SU-DHL-6 (cell line): Measurements from ENCODE around the gene PPL.

Experiments
- H2AFZ ChIP-seq: fragments of 200-600 bp; sonication (generic); 2 replicates; pipeline ENCODE4 v1.6.1; 2014; ENCODE audit warnings: low read depth, mild to moderate bottlenecking, moderate library complexity, mixed read lengths, antibody characterized with exemption, low read length; ENCODE audit not compliant: severe bottlenecking
- H3F3A ChIP-seq: fragments of 200-600 bp; shearing (Covaris generic); 2 replicates; pipeline ENCODE4 v1.6.0; 2016; ENCODE audit warnings: antibody characterized with exemption, mild to moderate bottlenecking; ENCODE audit not compliant: insufficient read depth
- H3K27ac ChIP-seq: fragments of 200-600 bp; sonication (generic); 2 replicates; pipeline ENCODE4 v1.5.1; 2016; ENCODE audit warnings: low read depth, mild to moderate bottlenecking, low read length, moderate library complexity, mixed read lengths
- H3K27me3 ChIP-seq: fragments of 200-600 bp; sonication (generic), shearing (Covaris generic); 2 replicates; pipeline ENCODE4 v1.6.0; 2014; ENCODE audit warnings: mild to moderate bottlenecking, low read length
- H3K36me3 ChIP-seq: fragments of 200-600 bp; sonication (generic); 2 replicates; pipeline ENCODE4 v1.6.1; 2014; ENCODE audit warnings: mild to moderate bottlenecking, low read length, mixed read lengths
- H3K4me2 ChIP-seq: fragments of 300-600, 200-600 bp; shearing (Covaris generic), sonication (generic); 2 replicates; pipeline ENCODE4 v1.6.0; 2014; ENCODE audit warnings: low read length, low read depth, mild to moderate bottlenecking; ENCODE audit not compliant: poor library complexity, severe bottlenecking
- H3K4me3 ChIP-seq: fragments of 200-600 bp; sonication (generic); 2 replicates; pipeline ENCODE4 v1.5.1; 2014; ENCODE audit warnings: antibody characterized with exemption, low read length, mild to moderate bottlenecking, mixed read lengths; ENCODE audit not compliant: insufficient read depth, poor library complexity, severe bottlenecking
- H3K79me2 ChIP-seq: fragments of 200-600 bp; sonication (generic); 2 replicates; pipeline ENCODE4 v1.6.1; 2014; ENCODE audit warnings: mild to moderate bottlenecking, low read length, moderate library complexity; ENCODE audit not compliant: insufficient read depth
- H3K9ac ChIP-seq: fragments of 200-600 bp; sonication (generic); 2 replicates; pipeline ENCODE4 v1.7.0; 2014; ENCODE audit warnings: mild to moderate bottlenecking, low read length
- H3K9me2 ChIP-seq: fragments of 200-600 bp; sonication (generic); replicated peaks from 2 replicates; pipeline ENCODE4 v1.6.1; 2014; ENCODE audit warnings: low read length; ENCODE audit not compliant: insufficient read depth
- H3K9me3 ChIP-seq: fragments of 200-600 bp; sonication (generic); 2 replicates; pipeline ENCODE4 v1.6.1; 2014; ENCODE audit warnings: low read length, mixed read lengths; ENCODE audit not compliant: insufficient read depth
- H4K20me1 ChIP-seq: fragments of 200-600 bp; sonication (generic); 2 replicates; pipeline ENCODE4 v1.6.1; 2014; ENCODE audit warnings: low read depth, mild to moderate bottlenecking, antibody characterized with exemption, low read length, moderate library complexity, mixed read lengths
- EZH2phosphoT487 ChIP-seq: fragments of 200-600 bp; sonication (generic), shearing (Covaris generic); conservative IDR thresholded peaks from 2 replicates; pipeline ENCODE4 v1.6.1; 2018; ENCODE audit warnings: mild to moderate bottlenecking, antibody characterized with exemption, low read length, moderate library complexity, mixed read lengths
- TF ChIP-seq, protein P1 (sequence below): fragments of 200-600 bp; sonication (generic); IDR thresholded peaks from one replicate; pipeline ENCODE4 v1.5.1; 2017; ENCODE audit warnings: antibody characterized with exemption, mild to moderate bottlenecking, low read length, moderate library complexity; ENCODE audit not compliant: insufficient read depth, poor library complexity, severe bottlenecking

The PPL gene

DNA sequence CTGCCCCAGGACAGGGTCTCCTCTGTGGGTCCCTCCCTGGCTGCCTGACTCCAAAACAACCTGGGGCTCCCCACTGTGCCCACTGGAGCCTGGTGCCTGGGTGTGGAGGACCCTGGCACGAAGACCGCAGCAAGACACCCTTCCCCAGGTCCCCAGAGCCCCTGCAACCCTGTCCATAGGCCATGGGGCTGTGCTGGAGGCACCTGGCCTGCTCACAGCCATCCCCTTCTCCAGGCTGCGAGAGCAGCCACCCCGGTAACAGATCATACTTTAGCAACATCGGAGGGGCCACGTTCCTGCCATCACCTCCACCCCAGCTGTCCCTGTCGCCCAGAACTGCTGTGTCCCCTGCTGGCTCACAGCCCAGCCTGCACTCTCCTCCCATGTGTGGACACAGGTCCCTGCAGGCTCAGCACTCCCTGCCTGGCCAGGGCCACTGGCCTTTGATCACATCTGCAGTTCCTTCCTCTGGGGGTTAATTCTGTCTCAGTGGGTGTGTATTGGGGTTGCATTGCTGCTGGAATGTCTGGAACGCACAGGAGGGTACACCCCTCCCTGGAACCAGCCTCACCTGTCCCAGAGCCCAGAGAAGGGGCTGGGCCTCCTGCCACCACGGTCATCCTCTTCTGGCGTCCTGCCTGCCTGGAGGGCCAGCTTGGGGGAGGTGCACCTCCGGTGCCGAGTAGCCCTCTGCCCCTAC is 12.2 kb downstream of the PPL start:
- TF ChIP-seq EZH2phosphoT487: no peak
- TF ChIP-seq, protein P1, sequence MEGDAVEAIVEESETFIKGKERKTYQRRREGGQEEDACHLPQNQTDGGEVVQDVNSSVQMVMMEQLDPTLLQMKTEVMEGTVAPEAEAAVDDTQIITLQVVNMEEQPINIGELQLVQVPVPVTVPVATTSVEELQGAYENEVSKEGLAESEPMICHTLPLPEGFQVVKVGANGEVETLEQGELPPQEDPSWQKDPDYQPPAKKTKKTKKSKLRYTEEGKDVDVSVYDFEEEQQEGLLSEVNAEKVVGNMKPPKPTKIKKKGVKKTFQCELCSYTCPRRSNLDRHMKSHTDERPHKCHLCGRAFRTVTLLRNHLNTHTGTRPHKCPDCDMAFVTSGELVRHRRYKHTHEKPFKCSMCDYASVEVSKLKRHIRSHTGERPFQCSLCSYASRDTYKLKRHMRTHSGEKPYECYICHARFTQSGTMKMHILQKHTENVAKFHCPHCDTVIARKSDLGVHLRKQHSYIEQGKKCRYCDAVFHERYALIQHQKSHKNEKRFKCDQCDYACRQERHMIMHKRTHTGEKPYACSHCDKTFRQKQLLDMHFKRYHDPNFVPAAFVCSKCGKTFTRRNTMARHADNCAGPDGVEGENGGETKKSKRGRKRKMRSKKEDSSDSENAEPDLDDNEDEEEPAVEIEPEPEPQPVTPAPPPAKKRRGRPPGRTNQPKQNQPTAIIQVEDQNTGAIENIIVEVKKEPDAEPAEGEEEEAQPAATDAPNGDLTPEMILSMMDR: no peak
- H3K36me3 ChIP-seq: no peaks in the 10 kb centered on the region
- no peaks in the 10 kb centered on the region for H3K79me2 ChIP-seq
- H2AFZ ChIP-seq: no peak overlapping the region
- no peak overlapping the region for H3K4me2 ChIP-seq
- no peak overlapping the region for H3K27ac ChIP-seq
- no peaks in the 10 kb centered on the region for H3F3A ChIP-seq
- H3K9me3 ChIP-seq: peaks cover 7% of the 10 kb centered on the region; the same call in 1 of the 2 replicates
- H3K9ac ChIP-seq: no peak overlapping the region
- no peak overlapping the region for H3K4me3 ChIP-seq
- H4K20me1 ChIP-seq: no peaks in the 10 kb centered on the region
- no peaks in the 10 kb centered on the region for H3K9me2 ChIP-seq
- H3K27me3 ChIP-seq: no peaks in the 10 kb centered on the region

DNA sequence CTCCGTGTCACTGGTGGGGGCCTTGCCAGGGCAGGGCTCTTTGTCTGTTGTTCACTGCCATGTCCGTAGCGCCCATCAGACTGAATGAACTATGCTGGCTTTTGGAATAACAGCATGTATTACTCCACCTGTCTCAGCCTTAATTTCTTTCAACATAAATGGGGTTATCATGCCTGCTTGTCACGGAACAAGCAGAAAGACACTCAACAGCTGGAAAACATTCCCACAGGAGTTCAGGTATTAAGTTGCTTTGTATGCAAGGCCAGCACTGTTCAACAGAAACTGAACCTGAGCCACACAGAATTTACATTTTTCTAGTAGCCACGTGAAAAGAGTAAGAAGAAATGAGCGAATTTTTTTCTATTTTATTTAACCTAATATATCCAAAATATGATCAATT is 13.1 kb downstream of the PPL start:
- Histone ChIP-seq H3K9me3 (peaks cover 7% of the 10 kb centered on the region; the same call in 1 of the 2 replicates), H3K4me3 (no peak overlapping the region), H3K9me2 (no peaks in the 10 kb centered on the region), H3K36me3 (no peaks in the 10 kb centered on the region), H3K79me2 (no peaks in the 10 kb centered on the region), H3F3A (no peaks in the 10 kb centered on the region), H2AFZ (no peak overlapping the region), H3K9ac (no peak overlapping the region), H3K27ac (no peak overlapping the region), H4K20me1 (no peaks in the 10 kb centered on the region), H3K4me2 (no peak overlapping the region), H3K27me3 (no peaks in the 10 kb centered on the region)
- TF ChIP-seq, protein P1: no peak
- no peak for TF ChIP-seq EZH2phosphoT487

DNA sequence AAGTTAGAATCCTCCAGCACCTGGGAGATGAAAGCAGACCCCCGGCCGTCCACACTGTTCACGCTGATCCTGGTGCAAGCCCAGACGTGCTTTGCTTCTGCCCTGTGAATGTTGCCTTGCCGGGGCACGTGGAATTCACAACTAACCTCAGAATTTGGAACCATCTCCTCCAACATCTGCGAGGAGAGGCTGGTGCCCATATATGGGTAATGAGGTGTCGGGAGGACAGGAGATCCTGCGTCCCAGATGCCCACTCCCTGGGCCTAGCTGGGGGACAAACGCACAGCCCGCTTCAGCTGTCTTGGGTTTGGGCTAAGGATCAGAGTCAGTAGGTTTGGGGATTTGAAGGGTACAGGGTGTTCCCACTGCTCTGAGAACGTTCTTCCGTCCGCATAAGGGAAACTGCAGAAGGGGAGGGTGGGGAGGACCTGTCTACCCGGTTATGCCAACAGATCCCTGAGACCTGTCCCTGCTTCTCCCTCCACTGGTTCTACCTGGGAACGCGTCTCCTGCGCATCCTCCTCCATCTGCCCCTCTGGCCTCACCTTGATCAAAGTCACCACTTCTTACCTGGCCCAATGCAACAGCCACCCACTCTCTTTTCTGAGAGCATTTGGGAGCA is 14.1 kb downstream of the PPL start:
- Histone ChIP-seq H2AFZ (no peak overlapping the region), H3K79me2 (no peaks in the 10 kb centered on the region), H3K4me3 (no peak overlapping the region), H3K36me3 (no peaks in the 10 kb centered on the region), H3K4me2 (no peak overlapping the region), H3K9me2 (no peaks in the 10 kb centered on the region), H3K27ac (no peak overlapping the region), H3K27me3 (no peaks in the 10 kb centered on the region), H3F3A (no peaks in the 10 kb centered on the region), H3K9ac (no peak overlapping the region), H4K20me1 (no peaks in the 10 kb centered on the region), H3K9me3 (peaks cover 7% of the 10 kb centered on the region; the same call in 1 of the 2 replicates)
- TF ChIP-seq EZH2phosphoT487: no peak
- TF ChIP-seq, protein P1: no peak
